Caki2 (cell line): ENCODE measurements around the gene TXNDC2. TPM values are rescaled to one million over a fixed set of nuclear protein-coding genes. Genes with fewer than 3 reads are reported as not detected.
"Not testable (repeated sequence)": the region's sequence is repeated elsewhere in the genome, so short reads cannot be mapped to it uniquely, and the experiment has no call there.

Experiments
- DNase-seq: peaks from one replicate; pipeline ENCODE4 v3.0.0-alpha.2; 2015; ENCODE audit warnings: low read depth
- in situ Hi-C: cut with HindIII; loops from 2 replicates; pipeline ENCODE4 v1.10.0; 2016; ENCODE audit warnings: low sequenced_read_pairs, low pct_unique_long_range_greater_than_20kb, mixed read lengths
- total RNA-seq: library from RNA; depleted of rRNA; stranded (reverse); fragments of >200 nt; shearing (Covaris generic); gene quantifications from 2 replicates; pipeline ENCODE4 v1.2.3, GENCODE V29; 2014; ENCODE audit warnings: low replicate concordance

The TXNDC2 gene
- total RNA-seq, 1 experiment from 2014 or later: not detected

- in situ Hi-C loops, DNase-seq: not testable (repeated sequence)
Measured at GRCh38 chr18:9857479-9857998, 28.2 kb upstream of the TXNDC2 start.

DNA sequence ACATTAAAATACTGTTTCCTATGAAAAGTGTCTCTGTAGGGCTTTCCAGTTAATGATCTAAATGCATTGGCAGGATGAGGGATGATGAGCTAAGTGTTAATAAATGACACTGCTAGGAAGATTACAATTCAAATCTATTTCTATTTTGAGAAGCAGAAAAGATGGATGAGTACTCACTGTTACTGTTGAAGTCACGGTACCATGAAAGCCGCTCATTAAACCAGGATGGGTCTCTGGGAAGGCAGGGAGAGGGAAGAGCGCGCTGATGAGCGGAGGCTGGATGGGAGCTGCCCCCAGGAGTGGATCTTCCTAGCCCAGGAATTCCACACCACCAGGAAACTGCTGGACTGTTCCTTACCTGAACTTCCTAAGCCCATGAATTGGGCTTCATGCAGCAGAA lies 27.1 kb upstream of the TXNDC2 start:
- in situ Hi-C loops: no loop called here

GRCh38 chr18:9859232-9859631 lies 26.5 kb upstream of the TXNDC2 start:
- in situ Hi-C loops: no loop called here
- DNase-seq: no peak

More for the DNA sequence above, 27.1 kb upstream of the TXNDC2 start:
- no peak for DNase-seq

- in situ Hi-C loops: no loop called here
- DNase-seq: no peak
Measured at GRCh38 chr18:9860682-9861081, 25.1 kb upstream of the TXNDC2 start.

GRCh38 chr18:9861157-9861556 lies 24.6 kb upstream of the TXNDC2 start:
- in situ Hi-C loops: no loop called here

GRCh38 chr18:9861933-9862332 lies 23.8 kb upstream of the TXNDC2 start:
- in situ Hi-C loops: no loop called here
- no peak for DNase-seq

More at GRCh38 chr18:9861157-9861556, 24.6 kb upstream of the TXNDC2 start:
- no peak for DNase-seq

GRCh38 chr18:9862686-9863085 lies 23.1 kb upstream of the TXNDC2 start:
- in situ Hi-C loops: no loop called here

DNA sequence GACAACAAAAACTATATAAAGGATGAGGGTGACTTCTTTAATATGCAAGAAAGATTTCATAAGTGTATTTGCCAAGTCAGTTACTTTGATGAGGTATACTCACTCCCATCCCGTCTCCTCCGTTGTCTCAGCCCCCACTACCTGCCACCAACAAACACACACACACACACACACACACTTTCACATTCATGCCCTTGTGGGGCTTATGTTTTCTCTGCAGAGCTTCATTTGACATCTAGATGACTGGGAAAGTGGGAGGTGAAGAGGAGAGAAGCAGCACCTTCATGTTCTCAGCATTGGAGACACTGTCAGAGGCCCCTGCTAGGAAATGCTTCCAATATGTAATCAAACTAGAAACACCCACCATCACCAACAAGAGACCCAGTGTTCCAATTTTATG lies 22.5 kb upstream of the TXNDC2 start:
- in situ Hi-C loops: no loop called here
- no peak for DNase-seq

More at GRCh38 chr18:9862686-9863085, 23.1 kb upstream of the TXNDC2 start:
- DNase-seq: no peak

GRCh38 chr18:9865764-9866490 lies 19.8 kb upstream of the TXNDC2 start:
- in situ Hi-C loops: no loop called here
- no peak for DNase-seq

- in situ Hi-C loops: no loop called here
Measured at GRCh38 chr18:9866627-9867026, 19.1 kb upstream of the TXNDC2 start.

DNA sequence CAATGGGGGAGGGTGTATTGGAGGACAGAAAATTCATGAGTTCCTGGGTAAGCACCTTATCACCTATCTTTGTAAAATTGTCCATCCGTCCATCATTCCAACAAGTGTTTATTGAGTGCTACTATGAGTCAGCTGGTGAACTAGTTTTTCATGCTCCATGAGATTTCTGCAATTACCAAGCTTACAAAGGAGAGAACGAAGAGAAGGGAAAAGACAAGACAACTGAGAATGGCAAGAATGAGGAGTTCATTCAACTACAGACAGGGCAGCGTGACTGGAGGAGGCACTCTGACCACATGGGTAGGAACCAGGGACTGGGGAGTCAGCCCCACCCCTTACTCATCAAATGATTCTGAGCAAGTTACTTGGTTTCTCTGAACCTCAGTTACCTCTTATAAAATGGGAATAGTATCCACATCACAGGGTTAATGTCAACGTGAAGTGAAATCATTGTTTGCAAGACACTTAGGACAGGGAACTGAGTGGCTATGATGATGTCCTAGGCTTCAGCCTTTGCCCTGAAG lies 18.6 kb upstream of the TXNDC2 start:
- peak; percentile 82 for DNase-seq
- in situ Hi-C loops: no loop called here

More at GRCh38 chr18:9866627-9867026, 19.1 kb upstream of the TXNDC2 start:
- DNase-seq: no peak

DNA sequence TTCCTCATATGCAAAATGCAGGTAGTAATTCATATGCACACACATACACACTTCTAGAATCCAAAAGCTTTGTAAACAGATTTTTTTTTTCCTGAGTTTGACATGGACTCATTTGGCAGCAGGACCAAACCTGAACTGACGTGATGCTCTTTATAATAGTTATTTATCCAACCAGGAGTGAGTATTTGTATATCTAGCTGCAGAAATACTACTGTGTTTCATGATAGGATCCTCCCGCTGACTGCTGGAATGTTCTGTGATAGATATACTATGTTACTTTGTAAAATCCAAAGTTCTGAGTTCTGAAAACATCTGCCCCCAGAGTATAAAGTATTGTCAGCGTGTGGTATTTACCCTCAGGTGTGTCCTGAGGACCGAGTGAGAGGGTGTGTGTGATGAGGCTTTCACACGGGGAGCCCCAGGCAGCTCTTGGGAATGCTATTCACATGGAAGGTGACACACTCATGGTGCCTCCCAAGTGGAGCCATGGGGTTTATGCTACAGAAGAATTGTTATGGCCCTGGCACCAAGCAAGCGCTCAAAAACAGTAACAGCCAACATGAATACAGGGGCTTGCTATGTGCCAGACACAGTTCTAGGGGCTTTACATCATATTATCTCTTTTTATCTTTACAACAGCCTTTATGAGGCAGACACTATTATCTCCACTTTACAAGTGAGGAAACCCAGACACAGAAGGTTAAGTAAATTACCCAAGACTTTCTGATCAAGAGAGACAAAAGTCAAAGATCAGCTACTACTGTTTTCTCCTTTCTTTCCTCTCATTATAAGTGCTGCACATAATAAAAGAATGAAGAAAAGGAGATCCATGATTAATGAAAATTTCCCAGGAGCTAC lies 16.7 kb upstream of the TXNDC2 start:
- in situ Hi-C loops: no loop called here
- peak; percentile 18 for DNase-seq

- DNase-seq: peak; percentile 85
- in situ Hi-C loops: no loop called here
Measured at GRCh38 chr18:9869715-9870430, 15.9 kb upstream of the TXNDC2 start.

DNA sequence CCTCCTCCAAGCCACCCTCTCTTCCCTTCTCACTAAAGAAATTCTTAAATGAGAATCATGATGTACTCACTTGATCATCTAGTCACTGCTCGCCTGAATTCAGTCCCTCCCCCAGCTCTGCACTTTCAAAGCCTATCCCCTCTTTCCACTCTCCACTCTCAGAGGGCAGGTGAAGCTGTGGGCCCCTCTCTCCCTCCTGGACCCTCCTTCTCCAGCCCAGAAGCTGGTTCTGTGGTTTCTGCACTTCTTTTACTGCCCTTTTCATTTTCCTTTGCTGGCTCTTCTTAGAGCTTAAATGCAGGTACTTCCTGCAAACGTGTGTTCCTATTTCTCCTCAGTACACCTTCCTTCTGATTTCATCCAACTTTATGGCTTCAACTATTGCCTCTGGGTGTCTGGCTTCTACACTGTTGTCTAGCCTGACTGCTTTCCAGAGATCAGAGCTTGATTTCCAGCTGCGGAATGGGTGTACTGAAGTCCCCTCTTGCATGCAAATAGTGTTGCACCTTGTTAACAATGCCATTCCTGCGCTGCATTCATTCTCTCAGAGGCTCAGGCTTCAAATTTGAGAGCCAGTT lies 15.3 kb upstream of the TXNDC2 start:
- in situ Hi-C loops: no loop called here

GRCh38 chr18:9871244-9871746 lies 14.5 kb upstream of the TXNDC2 start:
- in situ Hi-C loops: no loop called here
- DNase-seq: no peak

More for the DNA sequence above, 15.3 kb upstream of the TXNDC2 start:
- DNase-seq: no peak

DNA sequence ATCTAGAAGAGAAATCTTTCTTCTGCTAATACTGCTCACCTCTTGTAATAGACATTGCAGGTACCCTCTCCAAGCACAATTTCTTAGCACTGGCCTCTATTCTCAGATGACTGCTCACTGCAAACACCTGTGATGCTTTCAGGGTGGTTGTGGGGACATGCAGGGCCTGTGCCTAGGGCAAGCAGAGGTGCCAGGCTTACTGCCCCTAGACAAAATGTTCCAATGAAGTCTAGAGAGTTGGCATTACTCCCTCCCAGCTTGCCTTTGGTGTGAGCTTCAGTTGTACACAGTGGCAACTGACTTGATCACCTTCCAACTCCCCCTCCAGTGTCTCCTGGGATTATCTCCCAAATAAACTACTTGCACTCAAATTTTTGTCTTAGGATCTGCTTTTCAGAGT lies 12.9 kb upstream of the TXNDC2 start:
- no peak for DNase-seq
- in situ Hi-C loops: no loop called here

- DNase-seq: no peak
- in situ Hi-C loops: no loop called here
Measured at GRCh38 chr18:9874728-9875127, 11.0 kb upstream of the TXNDC2 start.
